Measurements from ENCODE around the gene MTX1. TPM values are rescaled to one million over a fixed set of nuclear protein-coding genes. Genes with fewer than 3 reads are reported as not detected.
A peak's percentile ranks its signal among the peaks of the same experiment; 100 is the strongest.

MTX1 gene
- total and polyA plus RNA-seq, 9 of the 15 experiments (the other 6 are each of a cell fraction or from before 2014, with no cell fraction given), result 29.1 to 98.4 (median 66.9) TPM

GRCh38 chr1:155166051-155166470 is 42.4 kb upstream of the MTX1 start:
- no peaks in the 10 kb centered on the region for H4K20me1 ChIP-seq (replicated peaks; ENCODE audit: control insufficient read depth, insufficient read depth, low read length)
- H3K9me1 ChIP-seq (ENCODE audit: control insufficient read depth, insufficient read depth, low read length), result no peaks in the 10 kb centered on the region
- DNase-seq (ENCODE audit: extremely low read depth in 1 of 4, low spot score in 3 of 4) (no peak), ATAC-seq (no peak), FAIRE-seq (no peak)
- ChIA-PET POLR2A (interaction anchor here (0.6 to 1.0 kb wide), 3 partner anchors 36 to 88 kb away, joined by 3 to 5 read pairs (median 5); no protein-coding TSS in a partner anchor), CTCF (ENCODE audit: low intra/inter-chr PET ratio) (interaction anchor here (2.8 to 4.4 kb wide), 2 partner anchors 71 to 75 kb away, joined by 59 read pairs; no protein-coding TSS in a partner anchor)
- no peak overlapping the region for H3K4me2 ChIP-seq (ENCODE audit: insufficient read depth, low read length)
- WGBS (ENCODE audit: insufficient coverage, low coverage, missing lambda C conversion rate), result 58% methylated on average over 8 of the region's 8 CpGs
- peaks cover 23% of the 10 kb centered on the region for H3K36me3 ChIP-seq (ENCODE audit: control insufficient read depth, insufficient read depth, low read length)
- no TSS peak for BruUV-seq (replicated peaks)
- H3K9me3 ChIP-seq (replicated peaks; ENCODE audit: control insufficient read depth, insufficient read depth, low read depth, low read length), result no peaks in the 10 kb centered on the region
- no peak overlapping the region for H3K27ac ChIP-seq (ENCODE audit: extremely low read depth, low read depth, low read length)
- intact Hi-C loops (cut with micrococcal nuclease) (loop anchor here (5.0 kb wide), 1 partner anchor 54 kb away; no protein-coding TSS in a partner anchor), in situ Hi-C loops (cut with MboI) (loop anchor here (5.0 kb wide), 1 partner anchor 74 kb away; no protein-coding TSS in a partner anchor)
- no peaks in the 10 kb centered on the region for H3K79me2 ChIP-seq (ENCODE audit: control insufficient read depth, insufficient read depth, low read length)
- no peak overlapping the region for H2AFZ ChIP-seq (ENCODE audit: low read depth, low read length)
- TF ChIP-seq STAT5A (IDR thresholded peaks at IDR 0.05; ENCODE audit: borderline replicate concordance, low read length) (no peak), MYNN (IDR thresholded peaks at IDR 0.05) (no peak), MYNN (CRISPR knock-in tag; IDR thresholded peaks at IDR 0.05) (no peak), RUNX1 (IDR thresholded peaks at IDR 0.05; ENCODE audit: low read depth) (no peak), NFRKB (IDR thresholded peaks at IDR 0.05; ENCODE audit: low read depth) (no peak), KLF6 (CRISPR knock-in tag; IDR thresholded peaks at IDR 0.05; ENCODE audit: borderline replicate concordance) (no peak), ZNF124 (CRISPR knock-in tag; IDR thresholded peaks at IDR 0.05) (no peak), BDP1 (IDR thresholded peaks at IDR 0.05; ENCODE audit: insufficient read depth, insufficient read length) (no peak), ZEB2 (IDR thresholded peaks at IDR 0.05) (no peak), ZNF354B (CRISPR knock-in tag; IDR thresholded peaks at IDR 0.05) (no peak), PPARD (CRISPR knock-in tag; IDR thresholded peaks at IDR 0.05) (no peak)
- no peaks in the 10 kb centered on the region for H3K27me3 ChIP-seq (ENCODE audit: control insufficient read depth in 2 of 2, insufficient read depth in 2 of 2, low read length in 2 of 2)
- peak overlapping the region in 1 of 2 experiments; percentile 65; a peak in 1 of 4 replicates for H3K9ac ChIP-seq (ENCODE audit: insufficient read depth in 1 of 2, low read depth in 2 of 2, low read length in 2 of 2)
- peaks cover 4 to 11% of the 10 kb centered on the region in 2 experiments; a peak in 4 of 5 replicates for H3K4me1 ChIP-seq (replicated peaks in 1 of 2; ENCODE audit: control insufficient read depth in 2 of 2, insufficient read depth in 2 of 2, low read length in 2 of 2)
- no peak overlapping the region for H3K4me3 ChIP-seq

Measured in K562 (cell line).